ENCODE data around the gene CSTB.
"Not testable (repeated sequence)": the region's sequence is repeated elsewhere in the genome, so short reads cannot be mapped to it uniquely, and the experiment has no call there.

The CSTB gene, protein sequence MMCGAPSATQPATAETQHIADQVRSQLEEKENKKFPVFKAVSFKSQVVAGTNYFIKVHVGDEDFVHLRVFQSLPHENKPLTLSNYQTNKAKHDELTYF

DNA sequence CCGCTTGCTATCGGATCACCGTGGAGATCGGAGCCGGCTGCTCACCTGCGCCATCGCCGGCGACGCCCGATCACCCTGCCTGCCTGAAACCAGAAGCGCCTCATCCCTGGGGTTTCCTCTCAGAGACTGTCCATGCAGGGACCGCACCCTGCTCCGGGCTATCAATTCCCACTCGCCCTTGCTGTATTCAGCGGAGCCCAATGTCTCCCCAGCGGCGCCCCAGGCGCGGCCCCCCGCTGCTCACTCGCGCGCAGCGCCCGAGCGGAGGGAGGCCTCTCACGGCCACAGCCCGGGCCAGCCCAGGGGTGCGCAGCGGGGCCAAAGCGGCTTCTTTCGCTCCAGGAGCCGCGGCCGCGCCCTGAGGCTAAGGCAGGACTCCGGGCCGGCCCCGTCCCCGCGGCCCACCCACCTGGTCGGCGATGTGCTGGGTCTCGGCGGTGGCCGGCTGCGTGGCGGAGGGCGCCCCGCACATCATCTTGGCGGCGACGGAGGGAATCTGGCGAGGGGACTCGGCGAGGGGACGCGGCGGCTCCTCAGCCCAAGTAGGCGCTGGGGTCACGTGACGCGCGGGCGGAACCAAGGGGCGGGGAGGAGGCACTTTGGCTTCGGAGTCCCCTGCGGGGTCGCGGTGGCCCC is at the start of gene CSTB:
Gene CSTB (minus strand): TSS at position 514 of the 636 bp plus-strand sequence. CDS start 39 bp downstream, at position 475.
- peak; percentile 68 for DNase-seq

- no peak for DNase-seq
Observed at GRCh38 chr21:43825242-43825935, 49.3 kb upstream of the CSTB start.

- no peak for DNase-seq
Observed at GRCh38 chr21:43824333-43825241, 48.5 kb upstream of the CSTB start.

- DNase-seq: not testable (repeated sequence)
Observed at GRCh38 chr21:43822741-43823140, 46.6 kb upstream of the CSTB start.

DNA sequence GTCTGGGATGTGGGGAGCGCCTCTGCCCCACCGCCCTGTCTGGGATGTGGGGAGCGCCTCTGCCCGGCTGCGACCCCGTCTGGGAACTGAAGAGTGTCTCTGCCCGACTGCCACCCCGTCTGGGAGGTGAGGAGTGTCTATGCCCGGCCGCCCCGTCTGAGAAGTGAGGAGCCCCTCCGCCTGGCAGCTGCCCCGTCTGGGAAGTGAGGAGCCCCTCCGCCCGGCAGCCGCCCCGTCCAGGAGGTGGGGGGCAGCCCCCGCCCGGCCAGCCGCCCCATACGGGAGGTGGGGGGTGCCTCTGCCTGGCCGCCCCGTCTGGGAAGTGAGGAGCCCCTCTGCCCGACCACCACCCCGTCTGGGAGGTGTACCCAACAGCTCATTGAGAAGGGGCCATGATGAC is 46.1 kb upstream of the CSTB start:
- not testable (repeated sequence) for DNase-seq

DNA sequence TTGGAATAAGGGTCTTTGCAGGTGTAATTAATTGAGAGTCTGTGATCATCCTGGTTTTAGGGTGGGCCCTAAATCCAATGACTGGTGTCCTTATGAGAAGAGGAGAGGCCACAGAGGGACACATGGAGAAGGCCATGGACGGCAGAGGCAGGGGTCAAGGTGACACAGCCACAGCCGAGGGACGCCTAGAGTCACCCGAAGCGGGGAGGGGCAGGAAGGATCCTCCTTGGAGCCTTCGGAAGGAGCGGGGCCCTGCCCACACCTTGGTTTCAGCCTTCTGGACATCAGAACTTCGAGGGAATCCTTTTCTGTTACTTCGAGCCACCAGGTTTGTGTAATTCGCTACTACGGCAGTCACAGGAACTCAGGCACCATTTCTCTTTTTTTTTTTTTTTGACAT is 44.4 kb upstream of the CSTB start:
- DNase-seq: no peak

DNA sequence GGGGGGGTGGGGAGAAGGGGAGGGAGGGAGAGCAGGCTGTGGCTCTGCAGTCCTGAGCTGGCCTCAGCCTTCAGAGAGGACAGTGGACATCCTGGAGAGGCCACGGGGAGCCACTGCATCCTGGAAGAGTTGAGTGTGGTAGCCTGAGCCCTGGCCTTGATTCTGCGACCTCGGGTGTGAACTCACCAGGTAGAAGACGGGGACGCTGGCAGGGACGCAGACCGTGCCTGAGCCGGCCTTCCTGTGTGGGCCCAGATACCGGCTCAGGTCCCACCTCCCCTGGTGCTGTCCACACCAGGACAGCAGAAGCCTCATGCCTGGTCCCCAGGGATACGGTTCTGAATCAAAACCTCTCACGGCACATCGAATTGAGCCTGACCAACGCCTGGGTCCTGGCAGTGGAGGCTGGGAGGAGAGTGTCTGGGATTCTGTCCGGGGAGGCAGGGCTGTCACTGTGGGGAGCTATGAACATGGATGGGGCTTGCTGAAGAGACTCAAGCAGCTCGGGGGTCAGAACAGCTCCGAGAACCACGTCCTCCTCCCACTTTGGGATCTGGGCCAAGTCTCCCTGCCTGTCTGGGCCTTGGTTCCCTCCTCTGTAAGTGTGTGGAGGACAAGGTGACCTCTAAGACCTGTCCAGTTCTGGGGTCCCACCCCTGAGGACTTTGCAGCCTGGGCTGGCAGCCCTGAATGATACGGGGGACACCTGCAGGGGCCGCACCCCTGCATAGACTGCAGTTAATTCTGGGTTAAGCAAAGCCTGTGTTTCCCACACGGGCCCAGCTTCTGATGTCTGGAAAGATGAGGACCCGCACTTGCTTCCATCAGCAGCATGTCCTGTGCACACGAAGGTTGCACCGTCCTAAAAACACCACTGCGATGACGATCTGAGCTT is 43.6 kb upstream of the CSTB start:
- DNase-seq: no peak

DNA sequence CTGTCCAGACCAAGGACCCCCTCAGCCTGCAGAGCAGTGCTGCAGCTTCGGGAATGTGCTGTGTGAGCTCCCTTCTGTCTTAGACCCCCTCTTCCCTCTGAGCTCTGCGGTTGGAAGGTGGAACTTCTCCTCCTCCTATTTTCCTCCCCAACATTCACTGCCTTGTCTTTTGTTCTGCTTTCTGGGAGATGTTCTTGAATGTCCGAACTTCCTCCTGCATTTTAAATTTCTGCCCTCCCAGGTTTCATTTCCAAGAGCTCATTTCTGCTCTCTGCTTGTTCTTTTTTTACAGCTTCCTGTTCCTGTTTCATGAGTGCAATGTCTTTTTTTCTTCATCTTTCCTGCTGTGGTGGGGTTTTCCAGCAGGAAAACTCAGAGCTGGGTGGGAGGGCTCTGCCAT is 42.6 kb upstream of the CSTB start:
- no peak for DNase-seq

DNA sequence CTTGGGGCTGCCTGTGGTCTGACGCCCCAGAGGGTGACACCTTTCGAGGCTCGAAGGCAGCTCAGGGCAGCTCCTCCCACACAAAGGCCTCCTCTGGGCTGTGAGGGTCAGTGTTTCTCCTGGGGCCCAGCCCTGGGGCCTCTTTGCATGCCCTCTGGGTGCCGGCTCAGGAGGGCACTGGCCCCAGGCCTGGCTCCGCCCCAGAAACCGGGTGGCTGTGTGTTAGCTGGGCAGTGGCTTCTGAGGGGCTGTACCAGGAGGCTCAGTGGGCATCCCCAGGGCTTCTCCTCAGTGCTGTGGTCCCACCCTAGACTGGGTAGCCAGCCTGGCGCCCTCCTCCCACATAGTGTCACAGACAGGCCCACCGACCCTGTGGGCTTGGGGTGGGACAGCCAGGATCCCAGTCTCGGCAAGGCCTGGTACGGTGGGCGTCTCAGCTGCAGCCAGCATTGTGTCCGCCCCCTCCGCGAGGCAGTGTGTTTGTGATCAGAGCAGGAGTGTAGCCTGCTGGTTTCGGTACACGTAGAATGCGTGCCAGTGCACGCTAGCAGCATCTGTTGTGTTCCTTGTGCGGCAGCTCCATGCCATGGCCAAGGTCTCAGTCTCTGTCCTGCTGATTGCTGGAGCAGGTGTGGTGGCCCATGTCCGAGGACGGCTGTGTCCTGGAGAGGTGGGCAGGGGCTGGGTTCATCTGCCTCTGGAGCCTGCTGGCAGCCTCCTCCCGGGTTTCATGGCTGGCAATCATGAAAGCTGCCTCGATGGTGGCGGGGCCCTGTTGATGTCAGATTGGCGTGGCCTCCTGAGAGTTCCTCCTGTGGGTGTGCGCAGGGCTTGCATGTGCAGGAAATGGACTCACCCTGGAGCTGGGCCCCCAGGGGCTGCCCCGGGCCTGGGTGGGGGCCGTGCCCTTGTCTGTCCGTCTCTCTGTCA is 41.3 kb upstream of the CSTB start:
- no peak for DNase-seq

DNA sequence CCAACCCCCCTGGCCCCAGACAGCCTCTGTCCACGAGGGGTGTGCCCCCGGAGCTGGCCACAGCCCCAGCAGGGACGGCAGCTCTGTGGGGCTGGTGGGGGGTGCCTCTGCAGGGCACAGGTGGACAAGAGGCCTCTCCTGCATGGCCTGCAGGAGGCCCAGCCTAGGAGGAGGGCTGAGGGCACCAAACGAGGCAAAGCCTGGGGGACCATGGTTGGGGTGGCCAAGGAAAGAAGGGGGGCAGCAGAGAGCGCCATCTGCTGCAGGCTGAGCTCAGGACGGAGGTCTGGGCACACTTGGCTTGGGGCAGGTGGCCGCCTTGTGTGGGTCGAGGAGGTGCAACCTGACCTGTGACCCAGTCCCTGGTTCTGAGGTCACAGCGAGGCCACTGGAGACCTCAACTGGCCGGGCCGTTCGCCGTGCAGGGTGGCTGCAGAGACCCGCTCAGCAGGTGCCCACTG is 40.5 kb upstream of the CSTB start:
- no peak for DNase-seq

GRCh38 chr21:43815991-43816390 is 39.9 kb upstream of the CSTB start:
- no peak for DNase-seq

DNA sequence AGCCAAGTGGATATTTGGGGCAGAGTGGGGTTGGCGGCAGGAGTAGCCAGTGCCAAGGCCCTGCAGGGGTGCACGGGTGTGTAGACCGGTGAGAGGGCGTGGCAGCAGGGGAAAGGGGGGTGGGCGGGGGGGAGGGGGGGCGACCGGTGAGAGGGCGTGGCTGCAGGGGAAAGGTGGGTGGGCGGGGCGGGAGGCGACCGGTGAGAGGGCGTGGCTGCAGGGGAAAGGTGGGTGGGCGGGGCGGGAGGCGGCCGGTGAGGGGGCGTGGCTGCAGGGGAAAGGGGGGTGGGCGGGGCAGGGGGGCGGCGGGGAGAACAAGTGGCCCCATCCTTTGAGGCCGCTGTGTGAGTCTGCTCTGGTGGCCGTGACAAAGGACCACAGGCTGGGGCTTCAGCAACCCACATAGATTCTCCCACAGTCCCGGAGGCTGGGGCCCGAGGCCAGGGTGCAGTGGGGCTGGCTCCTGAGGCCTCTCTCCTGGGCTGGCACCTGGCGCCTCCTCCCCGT is 39.1 kb upstream of the CSTB start:
- DNase-seq: no peak

DNA sequence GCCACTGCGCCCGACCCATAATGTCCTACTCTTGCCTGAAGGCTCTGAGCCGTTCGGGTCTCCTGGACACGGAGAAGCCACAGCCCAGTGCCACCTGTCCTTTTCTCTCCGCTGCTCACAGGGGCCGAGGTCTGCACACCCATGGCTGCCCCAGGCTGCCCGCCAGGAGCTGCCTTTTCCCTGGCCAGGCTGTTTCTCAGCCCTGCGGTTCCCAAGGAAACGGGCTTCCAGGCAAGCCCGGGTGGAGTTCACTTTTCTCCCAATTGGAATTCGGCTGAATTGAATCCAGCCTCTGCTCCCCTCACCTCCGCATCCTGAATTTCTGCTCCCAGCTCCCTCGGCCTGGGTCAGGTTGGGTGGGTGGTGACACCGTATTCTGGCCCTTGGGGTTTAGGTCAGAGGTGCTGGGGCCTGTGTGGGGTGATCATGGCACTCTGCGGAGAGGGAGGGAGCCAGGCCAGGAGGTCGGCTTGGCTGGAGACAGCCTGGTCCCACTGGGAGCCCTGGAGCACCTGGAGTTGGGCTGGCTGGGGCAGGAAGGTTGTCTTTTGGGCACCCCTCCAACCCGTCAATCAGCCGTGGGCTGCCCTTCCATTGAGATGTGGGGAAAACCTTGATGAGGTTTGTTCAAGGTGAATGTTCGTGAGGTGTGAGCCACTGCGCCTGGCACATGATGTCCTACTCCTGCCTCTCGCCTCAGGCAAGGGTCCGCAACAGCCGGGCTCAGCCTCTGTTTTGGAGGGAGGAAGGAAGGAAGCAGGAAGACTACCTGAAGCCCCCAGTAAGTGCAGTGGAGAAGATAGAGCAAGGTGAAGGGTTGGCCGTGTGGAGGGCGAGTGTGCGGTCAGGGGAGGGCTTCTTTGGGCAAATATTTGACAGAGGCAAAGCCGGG is 38.4 kb upstream of the CSTB start:
- DNase-seq: no peak

DNA sequence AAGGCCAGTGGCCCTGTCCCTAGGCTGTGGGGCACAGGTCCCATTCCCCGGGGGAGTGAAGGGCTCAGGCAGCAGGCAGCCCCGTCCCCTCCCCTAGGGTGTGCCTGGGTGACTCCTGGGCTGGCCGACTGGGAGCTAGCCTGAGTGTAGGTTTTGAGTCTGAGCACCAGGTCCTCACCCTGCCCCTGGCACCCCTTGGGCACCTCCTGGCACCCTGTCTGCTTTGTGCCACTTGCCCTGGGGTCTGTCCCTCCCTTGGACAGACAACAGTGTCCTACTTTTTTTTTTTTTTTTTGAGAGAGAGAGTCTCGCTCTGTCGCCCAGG is 37.5 kb upstream of the CSTB start:
- DNase-seq: no peak

- peak; percentile 42 for DNase-seq
Observed at GRCh38 chr21:43812957-43813655, 37.0 kb upstream of the CSTB start.

- DNase-seq: peak; percentile 97
Observed at GRCh38 chr21:43812139-43812821, 36.2 kb upstream of the CSTB start.

DNA sequence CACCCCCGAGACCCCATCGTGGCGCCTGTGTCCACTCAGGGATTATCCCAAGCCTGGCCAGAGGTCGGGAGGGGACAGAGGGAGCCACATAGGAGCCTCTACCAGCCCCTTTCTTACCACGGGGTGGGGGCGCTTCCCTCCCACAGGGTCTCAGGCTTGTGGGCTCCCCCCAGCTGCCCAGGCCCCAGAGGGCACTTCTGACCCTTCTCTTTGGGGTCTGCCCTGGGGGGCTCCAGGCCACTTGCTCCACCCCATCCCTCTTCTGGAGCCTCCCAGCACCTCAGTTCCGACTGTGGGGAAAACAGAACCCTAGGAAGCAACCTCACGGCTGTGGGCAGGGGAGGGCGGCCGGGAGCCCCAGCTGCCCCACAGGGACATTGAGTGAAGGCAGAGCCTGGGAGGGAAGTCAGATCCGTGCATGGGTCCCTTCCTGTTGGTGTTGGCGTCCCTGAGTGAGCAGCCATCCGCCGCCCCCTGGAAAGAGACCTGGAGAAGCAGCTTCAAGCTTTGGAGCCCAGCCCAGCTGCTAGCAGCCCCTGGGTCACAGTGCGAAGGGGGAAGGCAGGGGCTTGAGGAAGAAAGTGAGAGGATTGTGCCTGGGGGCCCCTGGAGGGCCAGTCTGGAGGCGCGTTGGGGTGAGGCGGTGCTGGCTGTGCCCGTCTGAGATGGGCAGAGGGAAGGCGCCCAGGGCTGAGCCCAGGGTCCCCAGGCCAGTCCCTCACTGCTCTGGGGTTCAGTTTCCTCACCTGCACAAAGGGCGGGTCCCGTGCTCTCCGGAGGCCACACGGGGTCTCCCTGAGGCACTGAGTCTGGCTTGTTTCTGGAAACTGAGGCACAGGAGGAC is 35.4 kb upstream of the CSTB start:
- peak; percentile 52 for DNase-seq

Measured in DMS79 treated with DMSO at 0.1 percent for 48 hours (cell line).